GM19372 (cell line): Measurements from ENCODE around the gene OR6B1.

Experiments
- ATAC-seq: cut with Tn5 transposase; IDR thresholded peaks from one replicate; pipeline ENCODE4 v1.9.1; 2021; ENCODE audit warnings: mild to moderate bottlenecking, low read depth, moderate library complexity; ENCODE audit not compliant: unreplicated experiment

The OR6B1 gene

GRCh38 chr7:144000020-144000419 is at the start of gene OR6B1:
TSS of gene OR6B1 (plus strand) at chr7:144000320. CDS start at chr7:144003997, 3,677 bp downstream.
- ATAC-seq, result no peak

GRCh38 chr7:143953421-143953820 is 46.7 kb upstream of the OR6B1 start:
- no peak for ATAC-seq

- ATAC-seq, result no peak
Observed at GRCh38 chr7:143954135-143954534, 46.0 kb upstream of the OR6B1 start.

- ATAC-seq, result no peak
Observed at GRCh38 chr7:143954544-143954943, 45.6 kb upstream of the OR6B1 start, which contains the start of gene OR2F1. TSS of gene OR2F1 (plus strand) at chr7:143954844. CDS start at chr7:143959971, 5,127 bp downstream.

- ATAC-seq, result no peak
Observed at GRCh38 chr7:143958781-143959180, 41.3 kb upstream of the OR6B1 start.

GRCh38 chr7:143960813-143961610 is 39.1 kb upstream of the OR6B1 start:
- no peak for ATAC-seq

- ATAC-seq, result no peak
Observed at GRCh38 chr7:143965280-143965679, 34.8 kb upstream of the OR6B1 start.

- ATAC-seq, result no peak
Observed at GRCh38 chr7:143967398-143967797, 32.7 kb upstream of the OR6B1 start.

- ATAC-seq, result no peak
Observed at GRCh38 chr7:143973870-143974416, 26.2 kb upstream of the OR6B1 start.

- no peak for ATAC-seq
Observed at GRCh38 chr7:143974459-143974858, 25.7 kb upstream of the OR6B1 start.

- no peak for ATAC-seq
Observed at GRCh38 chr7:143975617-143976016, 24.5 kb upstream of the OR6B1 start.

- no peak for ATAC-seq
Observed at GRCh38 chr7:143978585-143978984, 21.5 kb upstream of the OR6B1 start.

GRCh38 chr7:143979359-143979758 is 20.8 kb upstream of the OR6B1 start:
- ATAC-seq, result no peak

- no peak for ATAC-seq
Observed at GRCh38 chr7:143979998-143980397, 20.1 kb upstream of the OR6B1 start.

GRCh38 chr7:143980746-143981510 is 19.2 kb upstream of the OR6B1 start:
- ATAC-seq, result no peak

GRCh38 chr7:143983960-143984359 is 16.2 kb upstream of the OR6B1 start:
- ATAC-seq, result no peak

- ATAC-seq, result no peak
Observed at GRCh38 chr7:143987513-143987912, 12.6 kb upstream of the OR6B1 start.

- ATAC-seq, result no peak
Observed at GRCh38 chr7:143988976-143989745, 11.0 kb upstream of the OR6B1 start.

GRCh38 chr7:143992670-143993069 is 7.5 kb upstream of the OR6B1 start:
- ATAC-seq, result no peak

GRCh38 chr7:143993924-143994323 is 6.2 kb upstream of the OR6B1 start:
- no peak for ATAC-seq

- ATAC-seq, result no peak
Observed at GRCh38 chr7:144001543-144001942, 1.4 kb downstream of the OR6B1 start.
